Suppressor macrophage treated with lipopolysaccharide for 1 hour (primary cell): ENCODE data around the gene SULT2B1.
A peak's percentile ranks its signal among the peaks of the same experiment; 100 is the strongest.
"Not testable (repeated sequence)": the region's sequence is repeated elsewhere in the genome, so short reads cannot be mapped to it uniquely, and the experiment has no call there.

Source experiments
- DNase-seq, 3 donors: peaks; one replicate each; pipeline ENCODE4 v3.0.0-alpha.2; 2020 to 2022

The SULT2B1 gene

DNA sequence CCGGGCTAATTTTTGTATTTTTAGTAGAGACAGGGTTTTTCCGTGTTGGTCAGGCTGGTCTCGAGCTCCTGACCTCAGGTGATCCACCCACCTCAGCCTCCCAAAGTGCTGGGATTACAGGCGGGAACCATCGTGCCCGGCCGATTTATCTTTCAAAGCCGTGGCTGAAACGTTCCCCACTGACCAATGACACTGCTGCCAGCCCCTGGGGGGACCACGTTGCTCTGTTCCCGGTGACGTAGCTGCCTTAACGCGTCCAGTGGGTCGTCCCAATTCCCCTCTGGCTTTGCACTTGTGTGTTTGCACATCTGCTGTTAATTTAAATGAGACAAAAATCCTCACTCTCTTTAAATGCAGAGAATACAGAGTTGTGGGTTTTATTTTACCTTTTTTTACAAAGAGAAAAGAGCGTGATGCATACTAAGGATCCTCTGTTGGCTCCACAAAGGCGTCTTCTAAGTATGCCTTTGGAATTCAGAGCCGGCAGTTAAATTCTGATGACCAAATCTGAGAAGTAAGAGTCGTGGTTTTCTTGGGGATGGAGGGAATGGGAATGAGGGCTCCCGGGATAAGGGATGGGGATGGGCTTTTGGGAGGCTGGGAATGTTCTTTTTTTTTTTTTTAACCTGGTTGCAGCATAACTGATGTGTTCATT, 21.8 kb upstream of the SULT2B1 start:
- DNase-seq, result no peak

DNA sequence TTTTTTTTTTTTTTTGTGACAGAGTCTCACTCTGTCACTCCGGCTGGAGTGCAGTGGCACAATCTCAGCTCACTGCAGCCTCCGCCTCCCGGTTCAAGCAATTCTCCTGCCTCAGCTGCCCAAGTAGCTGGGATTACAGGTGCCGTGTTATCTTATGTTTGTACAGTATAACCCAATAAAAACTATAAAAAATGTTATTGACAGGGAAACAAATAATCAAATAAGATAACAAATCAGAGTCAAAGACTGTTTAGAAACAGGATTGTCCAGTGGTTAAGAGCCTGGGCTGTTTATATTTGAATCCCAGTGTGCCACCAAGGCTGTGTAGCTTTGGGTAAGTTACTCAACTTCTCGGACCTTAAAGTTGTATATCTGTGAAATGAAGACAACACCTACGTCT, 21.2 kb upstream of the SULT2B1 start:
- no peak for DNase-seq

GRCh38 chr19:48533770-48534169, 18.2 kb upstream of the SULT2B1 start:
- no peak for DNase-seq

- DNase-seq, result no peak
Observed at GRCh38 chr19:48537541-48537940, 14.4 kb upstream of the SULT2B1 start.

- DNase-seq, result not testable (repeated sequence)
Observed at GRCh38 chr19:48538057-48538456, 13.9 kb upstream of the SULT2B1 start.

DNA sequence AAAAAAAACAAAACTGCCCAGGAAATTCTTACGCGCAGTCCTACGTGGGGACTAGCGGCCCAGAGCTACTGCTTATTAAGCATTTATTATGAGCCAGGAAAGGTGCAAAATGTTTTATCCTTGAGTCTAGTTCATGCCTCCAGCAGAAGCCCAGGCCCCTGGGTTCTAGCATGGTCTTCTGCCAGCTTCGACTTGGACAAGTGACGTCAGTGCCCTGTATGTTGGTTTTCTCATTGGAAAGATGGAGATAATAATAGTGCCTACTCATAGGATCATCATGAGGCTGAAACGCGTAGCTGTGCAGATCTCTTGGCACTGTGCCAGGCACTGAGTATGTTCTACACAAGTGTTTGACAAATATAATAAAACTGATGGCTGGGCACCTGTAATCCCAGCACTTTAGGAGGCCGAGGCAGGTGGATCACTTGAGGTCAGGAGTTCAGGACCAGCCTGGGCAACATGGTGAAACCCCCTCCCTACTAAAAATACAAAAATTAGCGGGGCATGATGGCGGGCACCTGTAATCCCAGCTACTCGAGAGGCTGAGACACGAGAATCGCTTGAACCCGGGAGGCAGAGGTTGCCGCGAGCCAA, 12.4 kb upstream of the SULT2B1 start:
- no peak for DNase-seq

GRCh38 chr19:48540110-48540509, 11.9 kb upstream of the SULT2B1 start:
- no peak for DNase-seq

GRCh38 chr19:48541813-48542212, 10.2 kb upstream of the SULT2B1 start:
- DNase-seq, result no peak

DNA sequence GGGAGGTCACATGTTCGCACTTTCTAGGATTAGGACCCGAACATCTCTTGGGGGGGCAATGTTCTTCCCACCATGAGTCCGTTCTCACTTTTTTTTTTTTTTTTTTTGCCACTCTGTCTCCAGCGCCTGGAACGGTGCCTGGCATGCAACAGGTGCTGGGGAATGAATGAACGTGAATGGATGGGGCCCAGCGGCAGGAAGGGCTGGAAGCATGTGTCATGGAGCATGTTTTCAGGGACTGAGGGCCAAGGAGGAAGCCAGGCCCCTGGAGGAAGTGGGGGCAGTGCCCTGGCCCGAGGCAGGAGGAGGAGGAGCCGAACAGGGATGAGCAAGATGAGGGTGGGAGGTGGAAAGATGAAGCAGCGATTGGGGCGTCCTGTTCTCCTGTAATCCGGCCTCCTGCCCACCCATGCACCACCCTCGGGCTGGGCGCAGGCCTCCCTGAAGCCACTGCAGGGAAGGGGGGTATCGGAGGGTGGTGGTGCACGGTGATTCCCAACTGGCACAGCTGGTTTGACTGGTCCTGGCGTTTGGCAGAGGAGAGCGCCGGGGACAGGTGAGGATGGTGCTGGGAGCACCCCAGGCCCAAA, 8.8 kb upstream of the SULT2B1 start:
- peak; percentile 68 to 83 (median 73) for DNase-seq

GRCh38 chr19:48544856-48545750, 6.9 kb upstream of the SULT2B1 start:
- DNase-seq, result no peak

GRCh38 chr19:48547722-48548121, 4.2 kb upstream of the SULT2B1 start:
- no peak for DNase-seq

DNA sequence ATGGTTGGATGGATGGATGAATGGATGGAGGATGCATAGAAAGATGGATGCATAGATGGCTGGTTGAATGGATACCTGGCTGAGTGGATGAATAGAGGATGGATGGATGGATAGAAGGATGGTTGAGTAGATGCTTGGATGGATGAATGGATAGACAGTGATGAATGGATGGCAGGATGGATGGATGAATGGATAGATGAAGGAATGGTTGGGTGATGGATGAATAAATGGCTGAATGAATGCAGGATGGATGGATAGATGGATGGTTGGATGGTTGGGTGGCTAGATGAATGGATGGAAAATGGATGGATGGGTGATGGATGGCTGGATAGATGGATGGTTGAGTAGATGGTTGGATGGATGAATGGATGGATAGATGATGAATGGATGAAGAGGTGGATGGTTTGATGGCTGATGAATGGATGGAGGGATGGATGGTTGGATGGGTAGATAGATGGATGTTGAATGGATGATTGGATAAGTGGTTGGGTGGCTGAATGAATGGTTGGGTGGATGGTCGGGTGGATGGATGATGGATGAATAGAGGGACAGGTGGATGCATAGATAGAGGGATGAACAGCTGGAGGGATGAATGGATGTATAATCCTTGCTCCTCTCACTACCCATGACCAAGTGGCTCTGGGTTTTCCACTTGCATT, 3.6 kb upstream of the SULT2B1 start:
- no peak for DNase-seq

GRCh38 chr19:48549380-48549779, 2.6 kb upstream of the SULT2B1 start:
- no peak for DNase-seq

GRCh38 chr19:48552406-48553322, 692 bp downstream of the SULT2B1 start:
- DNase-seq, result no peak

- DNase-seq, result peak; percentile 33 to 44 (median 38)
Observed at GRCh38 chr19:48553676-48554384, 1.9 kb downstream of the SULT2B1 start.

DNA sequence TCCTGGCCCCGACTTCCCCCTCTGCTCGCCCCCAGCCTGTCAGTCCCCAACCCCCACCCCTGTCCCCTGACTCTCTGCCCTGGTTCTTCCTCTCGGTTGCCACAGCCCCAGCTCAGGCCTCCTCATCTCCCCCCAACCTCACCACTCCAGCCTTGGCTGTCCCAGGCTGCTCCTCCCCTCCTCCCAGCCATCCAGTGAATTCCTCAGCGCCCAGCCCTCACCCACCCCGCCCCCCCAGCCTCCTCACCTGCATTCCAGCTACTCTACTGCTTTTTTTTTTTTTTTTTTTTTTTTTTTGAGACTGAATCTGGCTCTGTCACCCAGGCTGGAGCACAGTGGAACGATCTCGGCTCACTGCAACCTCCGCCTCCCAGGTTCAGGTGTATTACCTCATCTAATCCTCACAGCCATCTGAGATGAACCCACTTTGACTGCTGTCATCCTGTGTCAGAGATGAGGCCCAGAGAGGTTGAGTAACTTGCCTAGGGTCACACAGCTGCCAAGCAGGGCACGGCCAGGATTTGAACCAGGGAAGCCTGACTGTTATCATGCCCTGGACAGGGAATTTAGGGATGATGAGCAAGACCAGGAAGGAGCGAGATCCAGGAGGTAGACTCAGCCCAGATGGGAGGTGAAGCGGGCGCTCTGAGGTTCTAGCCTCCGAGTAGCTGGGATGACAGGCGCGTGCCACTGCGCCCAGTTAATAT, 2.6 kb downstream of the SULT2B1 start:
- no peak for DNase-seq

GRCh38 chr19:48556163-48556562, 4.2 kb downstream of the SULT2B1 start:
- peak in 1 of 3 donors; percentile 22 for DNase-seq

DNA sequence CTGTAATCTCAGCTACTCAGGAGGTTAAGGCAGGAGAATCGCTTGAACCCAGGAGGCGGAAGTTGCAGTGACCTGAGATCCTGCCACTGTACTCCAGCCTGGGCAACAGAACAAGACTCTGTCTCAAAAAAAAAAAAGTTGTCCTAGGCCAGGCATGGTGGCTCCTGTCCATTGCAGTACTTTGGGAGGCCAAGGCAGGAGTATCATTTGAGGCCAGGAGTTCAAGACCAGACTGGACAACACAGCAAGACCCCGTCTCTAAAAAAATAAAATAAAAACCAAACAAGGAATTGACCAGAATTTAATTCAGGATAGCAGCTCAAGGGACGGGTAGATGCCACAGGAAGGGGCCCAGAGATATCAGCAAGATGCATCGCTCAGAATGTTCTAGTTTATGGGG, 4.9 kb downstream of the SULT2B1 start:
- no peak for DNase-seq

- peak; percentile 71 to 75 (median 73) for DNase-seq
Observed at GRCh38 chr19:48558018-48558684, 6.2 kb downstream of the SULT2B1 start.

DNA sequence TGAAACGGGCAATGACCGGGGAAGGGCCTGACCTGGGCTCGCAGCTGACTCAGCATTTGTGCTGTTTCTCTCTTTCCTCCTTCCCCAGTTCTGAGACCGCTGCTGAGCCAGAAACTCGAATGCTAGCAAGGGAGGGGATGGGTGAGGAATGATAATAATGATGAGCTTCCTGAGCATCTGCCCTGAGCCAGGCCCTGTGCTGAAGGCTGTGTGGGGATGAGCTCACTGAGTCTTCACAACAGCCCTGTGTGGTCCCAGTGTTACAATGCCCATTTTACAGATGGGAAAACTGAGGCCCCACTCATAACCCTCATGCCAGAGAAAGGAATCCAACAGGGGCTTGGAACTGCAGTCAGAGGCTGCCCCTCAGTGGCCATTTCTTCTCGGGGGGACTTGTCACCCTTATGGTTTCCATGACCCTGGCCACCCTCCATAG, 8.1 kb downstream of the SULT2B1 start:
- no peak for DNase-seq
